Smooth muscle cell (in vitro differentiated cells): ENCODE data around the gene PLXNA2. TPM values are rescaled to one million over a fixed set of nuclear protein-coding genes. Genes with fewer than 3 reads are reported as not detected.

ENCODE experiments used
- DNase-seq: peaks from one replicate; lab custom pipeline; 2025; ENCODE audit not compliant: unreplicated experiment; lab: John Stamatoyannopoulos, UW
- H2AFZ ChIP-seq: fragments of 200-600 bp; sonication (generic); 2 replicates; pipeline ENCODE4 v1.6.0; 2016; ENCODE audit warnings: antibody characterized with exemption, low read depth, mild to moderate bottlenecking
- H3F3A ChIP-seq: fragments of 200-600 bp; sonication (generic); 2 replicates; pipeline ENCODE4 v1.6.0; 2017; ENCODE audit warnings: antibody characterized with exemption, low read depth
- H3K27ac ChIP-seq: fragments of 200-600 bp; sonication (generic); 2 replicates; pipeline ENCODE4 v1.5.1; 2016; ENCODE audit warnings: low read depth, mild to moderate bottlenecking
- H3K27me3 ChIP-seq: fragments of 200-600 bp; sonication (generic); 2 replicates; pipeline ENCODE4 v1.6.1; 2016; ENCODE audit warnings: low read depth, mild to moderate bottlenecking
- H3K36me3 ChIP-seq: fragments of 200-600 bp; sonication (generic); 2 replicates; pipeline ENCODE4 v1.5.1; 2016; ENCODE audit warnings: low read depth
- H3K4me1 ChIP-seq: fragments of 200-600 bp; sonication (generic); 2 replicates; pipeline ENCODE4 v1.5.1; 2016; ENCODE audit warnings: low read depth
- H3K4me2 ChIP-seq: fragments of 200-600 bp; sonication (generic); 2 replicates; pipeline ENCODE4 v1.6.0; 2016; ENCODE audit warnings: mild to moderate bottlenecking
- H3K4me3 ChIP-seq: fragments of 200-600 bp; sonication (generic); 2 replicates; pipeline ENCODE4 v1.5.1; 2016; ENCODE audit warnings: mild to moderate bottlenecking
- H3K79me2 ChIP-seq: fragments of 200-600 bp; sonication (generic); 2 replicates; pipeline ENCODE4 v1.6.0; 2016; ENCODE audit warnings: low read depth, mild to moderate bottlenecking
- H3K9ac ChIP-seq: fragments of 200-600 bp; sonication (generic); 2 replicates; pipeline ENCODE4 v1.6.0; 2016; ENCODE audit warnings: low read depth
- H3K9me3 ChIP-seq: fragments of 200-600 bp; sonication (generic); replicated peaks from 2 replicates; pipeline ENCODE4 v1.5.1; 2016; ENCODE audit warnings: low read depth
- H4K20me1 ChIP-seq: fragments of 200-600 bp; sonication (generic); 2 replicates; pipeline ENCODE4 v1.6.0; 2016; ENCODE audit warnings: low read depth
- WGBS: methylation state at CpG from one replicate; pipeline ENCODE4 v1.1.7; 2016; ENCODE audit warnings: low lambda C conversion rate; 5-methylcytosine and 5-hydroxymethylcytosine counted together
- polyA plus RNA-seq: library from polyadenylated mRNA; unstranded; fragments of >200 nt; fragmentation: Nextera tagmentation; extraction: Ambion mirVana; gene quantifications from 2 replicates; pipeline ENCODE4 v1.2.1, GENCODE V29; 2016
- total RNA-seq: library from RNA; depleted of rRNA; stranded (reverse); fragments of >200 nt; gene quantifications from 2 replicates; pipeline ENCODE4 v1.2.3, GENCODE V29; 2014
- TF ChIP-seq, protein P1 (sequence below): fragments of 200-600 bp; sonication (generic); IDR thresholded peaks from 2 replicates; pipeline ENCODE4 v1.5.1; 2017; ENCODE audit warnings: borderline replicate concordance, mild to moderate bottlenecking, antibody characterized with exemption; ENCODE audit not compliant: insufficient read depth, poor library complexity, severe bottlenecking

The PLXNA2 gene
- total and polyA plus RNA-seq, 2 experiments from 2014 or later: 8.2 to 8.7 TPM

DNA sequence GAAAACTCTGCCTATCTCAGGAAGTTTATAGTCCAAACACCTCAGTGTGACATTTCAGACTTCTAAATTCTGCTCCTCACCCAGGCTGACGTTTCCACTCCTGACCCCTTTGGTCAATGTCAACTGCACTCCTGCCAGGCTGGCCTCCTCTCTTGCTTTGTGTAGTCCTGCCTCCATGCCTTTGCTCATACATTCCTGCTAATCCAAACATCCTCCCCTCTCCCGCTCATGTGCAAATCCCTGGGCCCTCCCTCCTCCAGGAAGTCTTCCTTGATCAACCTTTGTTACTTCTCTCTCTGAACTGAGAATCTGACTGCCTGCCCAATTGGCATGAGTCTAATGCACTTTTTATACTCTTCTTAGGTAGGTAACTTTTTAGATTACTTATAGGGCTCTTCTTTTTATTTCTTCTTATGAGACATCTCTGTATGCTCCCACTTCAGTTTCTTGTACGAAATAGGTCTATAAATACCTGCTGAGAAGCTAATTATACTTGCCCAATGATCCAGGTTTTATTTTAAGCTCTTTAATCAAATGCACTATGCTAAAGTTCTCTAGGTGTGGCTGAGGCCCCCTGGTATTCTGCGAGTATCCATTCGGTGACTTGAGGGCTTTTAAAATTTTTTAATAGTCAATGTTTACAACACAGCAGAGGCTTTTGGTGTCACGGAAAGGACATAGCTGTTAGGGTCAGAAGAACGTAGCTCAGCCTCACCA, 128.1 kb downstream of the PLXNA2 start:
- no peaks in the 10 kb centered on the region for H3K9me3 ChIP-seq
- H3K4me2 ChIP-seq: no peak overlapping the region
- 73% methylated on average over 7 of the region's 7 CpGs for WGBS
- no peaks in the 10 kb centered on the region for H3K79me2 ChIP-seq
- H2AFZ ChIP-seq: no peak overlapping the region
- no peak overlapping the region for H3K4me3 ChIP-seq
- H3F3A ChIP-seq: no peaks in the 10 kb centered on the region
- H4K20me1 ChIP-seq: peaks cover 3% of the 10 kb centered on the region
- H3K27ac ChIP-seq: no peak overlapping the region
- TF ChIP-seq, protein P1, sequence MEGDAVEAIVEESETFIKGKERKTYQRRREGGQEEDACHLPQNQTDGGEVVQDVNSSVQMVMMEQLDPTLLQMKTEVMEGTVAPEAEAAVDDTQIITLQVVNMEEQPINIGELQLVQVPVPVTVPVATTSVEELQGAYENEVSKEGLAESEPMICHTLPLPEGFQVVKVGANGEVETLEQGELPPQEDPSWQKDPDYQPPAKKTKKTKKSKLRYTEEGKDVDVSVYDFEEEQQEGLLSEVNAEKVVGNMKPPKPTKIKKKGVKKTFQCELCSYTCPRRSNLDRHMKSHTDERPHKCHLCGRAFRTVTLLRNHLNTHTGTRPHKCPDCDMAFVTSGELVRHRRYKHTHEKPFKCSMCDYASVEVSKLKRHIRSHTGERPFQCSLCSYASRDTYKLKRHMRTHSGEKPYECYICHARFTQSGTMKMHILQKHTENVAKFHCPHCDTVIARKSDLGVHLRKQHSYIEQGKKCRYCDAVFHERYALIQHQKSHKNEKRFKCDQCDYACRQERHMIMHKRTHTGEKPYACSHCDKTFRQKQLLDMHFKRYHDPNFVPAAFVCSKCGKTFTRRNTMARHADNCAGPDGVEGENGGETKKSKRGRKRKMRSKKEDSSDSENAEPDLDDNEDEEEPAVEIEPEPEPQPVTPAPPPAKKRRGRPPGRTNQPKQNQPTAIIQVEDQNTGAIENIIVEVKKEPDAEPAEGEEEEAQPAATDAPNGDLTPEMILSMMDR: no peak
- no peak overlapping the region for H3K9ac ChIP-seq
- no peaks in the 10 kb centered on the region for H3K36me3 ChIP-seq
- peaks cover 7% of the 10 kb centered on the region for H3K4me1 ChIP-seq
- DNase-seq: no peak
- H3K27me3 ChIP-seq: no peaks in the 10 kb centered on the region

GRCh38 chr1:208113011-208113410, 131.2 kb downstream of the PLXNA2 start:
- Histone ChIP-seq H3K79me2 (no peaks in the 10 kb centered on the region), H4K20me1 (peaks cover 11% of the 10 kb centered on the region), H3K36me3 (no peaks in the 10 kb centered on the region), H3K9ac (no peak overlapping the region), H2AFZ (no peak overlapping the region), H3K4me3 (no peak overlapping the region), H3K9me3 (no peaks in the 10 kb centered on the region), H3K27me3 (no peaks in the 10 kb centered on the region), H3K4me1 (no peaks in the 10 kb centered on the region), H3F3A (no peaks in the 10 kb centered on the region), H3K4me2 (no peak overlapping the region), H3K27ac (no peak overlapping the region)
- DNase-seq: no peak
- TF ChIP-seq, protein P1: no peak

GRCh38 chr1:208112401-208112800, 131.8 kb downstream of the PLXNA2 start:
- Histone ChIP-seq H3K4me3 (no peak overlapping the region), H3K9ac (no peak overlapping the region), H2AFZ (no peak overlapping the region), H3K27me3 (no peaks in the 10 kb centered on the region), H4K20me1 (peaks cover 13% of the 10 kb centered on the region), H3K79me2 (no peaks in the 10 kb centered on the region), H3K4me2 (no peak overlapping the region), H3K27ac (no peak overlapping the region), H3K4me1 (no peaks in the 10 kb centered on the region), H3K36me3 (no peaks in the 10 kb centered on the region), H3K9me3 (no peaks in the 10 kb centered on the region), H3F3A (no peaks in the 10 kb centered on the region)
- TF ChIP-seq, protein P1: no peak
- DNase-seq: no peak
- WGBS: 80% methylated on average over 4 of the region's 4 CpGs

DNA sequence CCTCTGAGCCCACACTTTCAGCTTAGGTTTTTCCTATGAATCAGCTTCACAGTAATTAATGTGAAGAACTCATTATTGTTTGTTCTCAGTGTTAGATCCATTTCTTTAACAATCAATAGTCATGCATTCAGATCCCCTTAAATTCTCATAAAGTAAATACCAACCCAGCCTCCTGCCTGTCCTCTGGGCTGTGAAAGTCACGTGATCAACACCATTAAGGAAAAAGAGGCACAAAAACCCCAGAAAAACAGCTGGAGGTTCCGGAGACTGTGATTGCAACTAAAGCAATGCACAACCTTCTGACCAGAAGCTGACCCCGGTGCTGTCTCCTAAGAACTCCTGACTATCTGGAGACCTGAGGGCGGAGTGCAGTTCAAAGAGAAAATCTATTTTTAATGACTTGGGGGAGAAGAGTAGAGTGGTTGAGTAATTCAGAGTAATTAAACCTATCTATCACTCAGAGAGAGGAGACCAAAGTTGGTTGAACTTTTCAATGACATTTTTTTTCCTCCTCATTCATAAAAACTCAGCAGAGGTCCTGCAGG, 132.5 kb downstream of the PLXNA2 start:
- H3F3A ChIP-seq: no peaks in the 10 kb centered on the region
- no peaks in the 10 kb centered on the region for H3K27me3 ChIP-seq
- no peaks in the 10 kb centered on the region for H3K36me3 ChIP-seq
- DNase-seq: no peak
- TF ChIP-seq, protein P1: no peak
- H3K9ac ChIP-seq: no peak overlapping the region
- H3K4me1 ChIP-seq: no peaks in the 10 kb centered on the region
- H3K4me3 ChIP-seq: no peak overlapping the region
- peaks cover 19% of the 10 kb centered on the region for H4K20me1 ChIP-seq
- no peaks in the 10 kb centered on the region for H3K9me3 ChIP-seq
- no peak overlapping the region for H3K27ac ChIP-seq
- no peak overlapping the region for H3K4me2 ChIP-seq
- no peak overlapping the region for H2AFZ ChIP-seq
- H3K79me2 ChIP-seq: no peaks in the 10 kb centered on the region
- WGBS: 76% methylated on average over 4 of the region's 4 CpGs
